Measurements from ENCODE around the gene SPDYE16. TPM values are rescaled to one million over a fixed set of nuclear protein-coding genes. Genes with fewer than 3 reads are reported as not detected.
"Not testable (repeated sequence)": the region's sequence is repeated elsewhere in the genome, so short reads cannot be mapped to it uniquely, and the experiment has no call there.

The SPDYE16 gene
- polyA plus RNA-seq, 1 experiment: not detected

DNA sequence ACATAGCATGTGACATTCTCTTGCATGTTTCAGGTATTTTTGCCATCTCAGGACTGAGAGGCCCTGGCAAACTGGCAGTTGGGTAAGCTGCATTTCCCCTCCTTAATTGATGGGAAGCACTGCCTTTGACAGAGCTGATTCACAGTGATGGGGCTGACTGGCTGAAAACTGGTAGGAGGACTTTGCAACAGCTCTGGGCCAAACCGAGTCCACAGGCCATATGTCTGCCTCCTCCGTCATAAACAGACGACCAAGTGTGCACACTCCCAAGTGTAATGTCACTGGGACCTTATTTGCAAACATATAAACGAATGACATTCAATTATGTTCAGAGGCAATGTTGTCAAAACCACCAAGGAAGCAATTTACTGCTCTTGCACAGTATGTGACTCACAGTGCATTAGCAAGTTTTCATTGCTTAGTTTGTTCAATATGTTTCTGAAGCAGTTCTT, 27.3 kb upstream of the SPDYE16 start:
- POLR2A ChIA-PET; DNase-seq (ENCODE audit: low read depth, low spot score); H3K27me3 ChIP-seq (ENCODE audit: control insufficient read depth, insufficient read depth, low read length); CTCF ChIA-PET; H3K27ac ChIP-seq (ENCODE audit: low read depth, low read length); H3K9me3 ChIP-seq (ENCODE audit: control insufficient read depth, insufficient read depth, low read length); H3K4me3 ChIP-seq (ENCODE audit: low read depth, low read length): not testable (repeated sequence)

DNA sequence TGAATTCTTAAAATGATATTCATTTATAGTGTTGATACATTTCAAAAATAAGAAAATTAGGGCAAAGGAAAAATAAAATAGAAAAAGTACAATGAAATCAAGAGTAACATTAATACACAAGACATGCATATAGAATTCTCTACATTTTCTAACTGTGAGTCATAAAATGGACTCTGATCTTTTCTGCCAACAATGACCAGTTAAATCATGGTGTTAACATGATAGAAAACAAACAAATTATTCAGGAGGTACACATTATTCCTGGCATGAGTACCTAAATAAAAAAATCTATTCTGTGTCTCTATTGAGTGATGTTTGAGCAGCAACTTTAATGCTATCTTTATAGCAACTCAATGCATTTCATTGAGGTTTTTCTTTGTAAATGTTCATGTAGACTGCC, 25.6 kb upstream of the SPDYE16 start:
- H3K27ac ChIP-seq (ENCODE audit: low read depth, low read length); H3K4me3 ChIP-seq (ENCODE audit: low read depth, low read length); POLR2A ChIA-PET; CTCF ChIA-PET; H3K9me3 ChIP-seq (ENCODE audit: control insufficient read depth, insufficient read depth, low read length); DNase-seq (ENCODE audit: low read depth, low spot score); H3K27me3 ChIP-seq (ENCODE audit: control insufficient read depth, insufficient read depth, low read length): not testable (repeated sequence)

DNA sequence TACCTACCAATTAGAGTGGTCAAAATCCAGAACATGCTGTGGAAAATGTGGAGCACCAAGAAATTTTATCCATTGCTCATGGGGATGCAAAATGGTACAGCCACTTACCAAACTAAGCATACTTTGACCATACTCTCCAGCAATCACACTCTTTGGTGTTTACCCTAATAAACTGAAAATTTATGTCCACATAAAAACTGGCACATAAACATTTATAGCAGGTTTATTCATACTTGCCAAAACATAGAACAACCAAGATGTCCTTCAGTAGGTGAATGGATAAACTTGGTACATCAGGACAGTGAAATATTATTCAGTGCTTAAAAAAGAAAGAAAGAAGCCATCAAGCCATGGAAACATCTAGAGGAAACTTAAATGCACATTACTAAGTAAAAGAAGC, 24.7 kb upstream of the SPDYE16 start:
- H3K27ac ChIP-seq (ENCODE audit: low read depth, low read length); POLR2A ChIA-PET; H3K27me3 ChIP-seq (ENCODE audit: control insufficient read depth, insufficient read depth, low read length); CTCF ChIA-PET; H3K9me3 ChIP-seq (ENCODE audit: control insufficient read depth, insufficient read depth, low read length); DNase-seq (ENCODE audit: low read depth, low spot score); H3K4me3 ChIP-seq (ENCODE audit: low read depth, low read length): not testable (repeated sequence)

DNA sequence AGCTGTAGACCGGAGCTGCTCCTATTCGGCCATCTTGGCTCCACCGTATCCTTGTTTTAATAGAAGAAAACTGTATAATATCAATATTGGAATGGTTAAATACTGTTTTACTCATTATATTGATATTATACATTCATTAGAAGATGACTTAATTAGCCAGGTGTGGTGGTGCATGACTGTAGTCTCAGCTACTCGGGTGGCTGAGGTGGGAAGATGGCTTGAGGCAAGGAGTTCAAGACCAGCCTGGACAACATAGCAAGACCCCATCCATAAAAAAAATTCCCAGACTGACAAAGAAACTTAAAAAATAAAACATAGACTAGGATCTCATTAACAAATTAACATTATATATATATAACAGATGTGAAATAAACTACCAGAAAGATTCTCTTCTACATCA, 24.2 kb upstream of the SPDYE16 start:
- H3K27ac ChIP-seq (ENCODE audit: low read depth, low read length); H3K9me3 ChIP-seq (ENCODE audit: control insufficient read depth, insufficient read depth, low read length); H3K27me3 ChIP-seq (ENCODE audit: control insufficient read depth, insufficient read depth, low read length); POLR2A ChIA-PET; CTCF ChIA-PET; DNase-seq (ENCODE audit: low read depth, low spot score); H3K4me3 ChIP-seq (ENCODE audit: low read depth, low read length): not testable (repeated sequence)

DNA sequence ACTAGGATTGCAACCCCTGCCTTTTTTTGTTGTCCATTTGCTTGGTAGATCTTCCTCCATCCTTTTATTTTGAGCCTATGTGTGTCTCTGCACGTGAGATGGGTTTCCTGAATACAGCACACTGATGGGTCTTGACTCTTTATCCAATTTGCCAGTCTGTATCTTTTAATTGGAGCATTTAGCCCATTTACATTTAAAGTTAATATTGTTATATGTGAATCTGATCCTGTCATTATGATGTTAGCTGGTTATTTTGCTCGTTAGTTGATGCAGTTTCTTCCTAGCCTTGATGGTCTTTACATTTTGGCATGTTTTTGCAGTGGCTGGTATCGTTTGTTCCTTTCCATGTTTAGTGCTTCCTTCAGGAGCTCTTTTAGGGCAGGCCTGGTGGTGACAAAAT, 21.9 kb upstream of the SPDYE16 start:
- H3K27me3 ChIP-seq (ENCODE audit: control insufficient read depth, insufficient read depth, low read length); CTCF ChIA-PET; H3K4me3 ChIP-seq (ENCODE audit: low read depth, low read length); H3K27ac ChIP-seq (ENCODE audit: low read depth, low read length); H3K9me3 ChIP-seq (ENCODE audit: control insufficient read depth, insufficient read depth, low read length); DNase-seq (ENCODE audit: low read depth, low spot score); POLR2A ChIA-PET: not testable (repeated sequence)

DNA sequence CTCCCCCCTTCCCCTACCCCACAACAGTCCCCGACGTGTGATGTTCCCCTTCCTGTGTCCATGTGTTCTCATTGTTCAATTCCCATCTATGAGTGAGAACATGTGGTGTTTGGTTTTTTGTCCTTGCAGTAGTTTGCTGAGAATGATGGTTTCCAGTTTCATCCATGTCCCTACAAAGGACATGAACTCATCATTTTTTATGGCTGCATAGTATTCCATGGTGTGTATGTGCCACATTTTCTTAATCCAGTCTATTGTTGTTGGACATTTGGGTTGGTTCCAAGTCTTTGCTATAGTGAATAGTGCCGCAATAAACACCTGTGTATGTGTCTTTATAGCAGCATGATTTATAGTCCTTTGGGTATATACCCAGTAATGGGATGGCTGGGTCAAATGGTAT, 18.2 kb upstream of the SPDYE16 start:
- DNase-seq (ENCODE audit: low read depth, low spot score); POLR2A ChIA-PET; CTCF ChIA-PET; H3K27ac ChIP-seq (ENCODE audit: low read depth, low read length); H3K9me3 ChIP-seq (ENCODE audit: control insufficient read depth, insufficient read depth, low read length); H3K27me3 ChIP-seq (ENCODE audit: control insufficient read depth, insufficient read depth, low read length); H3K4me3 ChIP-seq (ENCODE audit: low read depth, low read length): not testable (repeated sequence)

DNA sequence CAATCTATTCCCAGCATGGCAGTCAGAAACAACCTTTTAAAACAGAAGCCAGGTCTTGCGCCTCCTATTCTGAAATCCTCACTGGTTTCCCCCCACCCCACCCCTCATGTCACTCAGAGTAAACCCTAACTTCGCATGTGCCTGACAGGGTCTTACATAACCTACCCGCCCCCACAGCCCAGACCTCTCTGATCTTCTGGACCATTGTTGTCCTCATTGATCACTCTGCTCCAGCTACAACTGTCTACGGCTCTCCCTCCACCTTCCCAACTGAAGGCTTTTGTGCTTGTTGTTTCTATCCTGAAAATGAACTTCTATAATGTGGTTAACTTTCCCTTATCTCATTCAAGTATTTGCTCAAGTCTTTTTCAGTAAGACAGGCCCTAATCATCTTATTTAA, 17.1 kb upstream of the SPDYE16 start:
- CTCF ChIA-PET; POLR2A ChIA-PET; H3K9me3 ChIP-seq (ENCODE audit: control insufficient read depth, insufficient read depth, low read length); H3K4me3 ChIP-seq (ENCODE audit: low read depth, low read length); DNase-seq (ENCODE audit: low read depth, low spot score); H3K27ac ChIP-seq (ENCODE audit: low read depth, low read length); H3K27me3 ChIP-seq (ENCODE audit: control insufficient read depth, insufficient read depth, low read length): not testable (repeated sequence)

DNA sequence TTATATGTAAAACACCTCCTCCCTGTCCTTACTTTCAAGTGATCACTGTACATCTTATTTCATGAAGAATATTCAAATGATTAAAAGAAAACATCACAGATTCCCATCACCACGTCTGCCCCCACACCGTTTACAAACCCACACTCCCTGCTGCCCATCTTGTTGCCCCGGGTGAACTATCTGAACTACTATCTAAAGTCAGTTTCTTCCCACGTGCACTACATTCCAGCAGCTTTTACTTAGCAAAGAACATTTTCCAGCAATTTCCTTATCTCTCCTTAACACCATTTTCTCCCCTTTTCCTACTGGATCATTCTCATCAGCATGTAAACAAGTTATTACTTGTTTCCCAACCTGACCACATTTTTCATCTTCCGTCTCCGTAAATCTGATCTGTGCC, 16.6 kb upstream of the SPDYE16 start:
- H3K27me3 ChIP-seq (ENCODE audit: control insufficient read depth, insufficient read depth, low read length); DNase-seq (ENCODE audit: low read depth, low spot score); H3K4me3 ChIP-seq (ENCODE audit: low read depth, low read length); H3K27ac ChIP-seq (ENCODE audit: low read depth, low read length); CTCF ChIA-PET; POLR2A ChIA-PET; H3K9me3 ChIP-seq (ENCODE audit: control insufficient read depth, insufficient read depth, low read length): not testable (repeated sequence)

DNA sequence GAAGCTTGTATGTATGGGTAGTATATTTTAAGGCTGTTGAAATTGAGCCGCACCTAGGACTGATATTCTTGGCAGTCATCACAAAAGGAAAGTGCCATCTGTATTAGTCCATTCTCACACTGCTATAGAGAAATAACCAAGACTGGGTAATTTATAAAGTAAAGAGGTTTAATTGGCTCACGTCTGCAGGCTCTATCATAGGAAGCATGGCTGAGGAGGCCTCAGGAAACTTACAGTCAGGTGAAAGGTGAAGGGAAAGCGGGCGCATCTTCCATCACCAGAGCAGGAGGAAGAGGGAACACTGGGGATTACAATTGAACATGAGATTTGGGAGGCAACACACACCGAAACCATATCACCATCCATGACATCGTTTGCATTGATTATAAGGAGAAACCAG, 8.9 kb upstream of the SPDYE16 start:
- DNase-seq (ENCODE audit: low read depth, low spot score); POLR2A ChIA-PET; H3K9me3 ChIP-seq (ENCODE audit: control insufficient read depth, insufficient read depth, low read length); CTCF ChIA-PET; H3K27ac ChIP-seq (ENCODE audit: low read depth, low read length); H3K4me3 ChIP-seq (ENCODE audit: low read depth, low read length); H3K27me3 ChIP-seq (ENCODE audit: control insufficient read depth, insufficient read depth, low read length): not testable (repeated sequence)

DNA sequence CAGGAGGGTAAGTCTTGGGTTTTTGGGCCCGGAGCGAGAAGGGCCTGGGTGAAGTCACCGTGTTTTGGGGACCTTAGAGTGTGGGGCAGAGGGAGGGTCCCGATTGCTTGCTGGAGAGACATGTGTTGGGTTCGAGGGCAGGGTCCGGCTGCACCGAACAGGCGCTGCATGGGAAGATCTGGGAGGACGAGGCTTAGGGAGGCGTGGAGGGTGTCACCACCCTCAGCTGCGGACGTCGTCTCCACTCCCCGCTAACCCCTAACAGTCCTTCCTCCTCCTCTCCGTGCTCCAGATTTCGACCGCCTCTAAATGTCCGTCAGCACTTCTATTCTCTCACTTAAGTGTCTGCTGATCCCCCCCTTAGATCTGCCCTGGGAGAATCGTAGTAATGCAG, 6.8 kb upstream of the SPDYE16 start:
- Histone ChIP-seq H3K27ac (ENCODE audit: low read depth, low read length) (peak overlapping the region; percentile 57), H3K4me3 (ENCODE audit: low read depth, low read length) (peak overlapping the region; percentile 67)
- H3K9me3 ChIP-seq (ENCODE audit: control insufficient read depth, insufficient read depth, low read length); POLR2A ChIA-PET; CTCF ChIA-PET; H3K27me3 ChIP-seq (ENCODE audit: control insufficient read depth, insufficient read depth, low read length); DNase-seq (ENCODE audit: low read depth, low spot score): not testable (repeated sequence)

DNA sequence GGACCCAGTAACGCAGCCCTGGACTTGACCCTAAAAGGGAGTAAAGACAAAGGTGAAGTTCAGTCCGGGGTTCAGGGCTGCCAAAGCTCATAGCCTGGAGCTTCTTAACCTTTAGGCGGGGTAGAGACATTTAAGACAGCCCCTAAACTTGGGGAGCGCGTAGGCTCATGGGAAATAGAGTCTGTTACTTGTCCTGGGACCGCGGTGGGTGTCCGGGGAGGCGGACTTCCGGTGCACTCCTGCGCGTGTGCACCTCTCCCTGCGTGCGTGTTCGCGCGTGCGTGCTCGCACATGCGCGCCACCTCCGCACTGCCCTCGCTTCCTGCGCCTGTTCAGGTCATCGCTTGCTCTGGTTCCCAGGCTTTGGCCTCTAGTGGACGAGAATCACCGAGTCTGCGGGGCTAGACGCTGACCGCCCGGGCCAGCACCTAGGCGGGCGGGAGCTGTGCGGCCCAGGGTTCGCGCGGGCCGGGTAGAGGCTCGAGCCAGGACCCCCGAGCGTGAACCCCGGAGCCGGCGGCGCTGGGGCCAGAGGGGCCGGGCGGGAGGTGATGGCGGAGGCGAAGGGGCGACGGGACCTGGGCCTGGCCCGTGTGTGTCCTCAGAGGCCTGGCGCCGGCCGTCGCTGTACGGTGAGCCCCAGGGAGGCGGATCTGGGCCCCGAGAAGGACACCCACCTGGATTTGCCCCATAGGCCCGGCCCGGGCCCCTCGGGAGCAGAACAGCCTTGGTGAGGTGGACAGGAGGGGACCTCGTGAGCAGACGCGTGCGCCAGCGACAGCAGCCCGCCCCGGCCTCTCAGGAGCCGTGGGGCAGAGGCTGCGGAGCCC, 6.1 kb upstream of the SPDYE16 start:
- Histone ChIP-seq H3K4me3 (ENCODE audit: low read depth, low read length) (peak overlapping the region; percentile 67), H3K27ac (ENCODE audit: low read depth, low read length) (peak overlapping the region; percentile 57)
- POLR2A ChIA-PET; H3K9me3 ChIP-seq (ENCODE audit: control insufficient read depth, insufficient read depth, low read length); CTCF ChIA-PET; H3K27me3 ChIP-seq (ENCODE audit: control insufficient read depth, insufficient read depth, low read length): not testable (repeated sequence)
- peak; percentile 61 for DNase-seq (ENCODE audit: low read depth, low spot score)

DNA sequence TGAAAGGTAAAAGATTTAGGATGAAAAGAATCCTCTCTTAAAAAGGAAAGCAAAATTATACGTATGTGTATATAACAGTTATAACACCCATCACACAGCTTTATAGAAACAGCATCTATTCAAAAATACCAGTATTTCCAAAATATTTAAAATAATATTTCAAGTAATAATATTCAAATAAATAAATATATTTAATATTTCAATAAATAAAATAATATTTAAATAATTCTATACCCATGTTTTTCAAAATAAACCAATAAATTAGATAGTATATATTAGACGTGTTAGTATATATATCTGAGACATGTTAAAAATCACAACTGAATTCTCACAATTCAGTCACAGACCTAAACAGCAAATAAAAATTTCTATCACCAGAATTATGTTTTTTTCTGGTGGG, 11.5 kb downstream of the SPDYE16 start:
- H3K4me3 ChIP-seq (ENCODE audit: low read depth, low read length); POLR2A ChIA-PET; CTCF ChIA-PET: not testable (repeated sequence)

DNA sequence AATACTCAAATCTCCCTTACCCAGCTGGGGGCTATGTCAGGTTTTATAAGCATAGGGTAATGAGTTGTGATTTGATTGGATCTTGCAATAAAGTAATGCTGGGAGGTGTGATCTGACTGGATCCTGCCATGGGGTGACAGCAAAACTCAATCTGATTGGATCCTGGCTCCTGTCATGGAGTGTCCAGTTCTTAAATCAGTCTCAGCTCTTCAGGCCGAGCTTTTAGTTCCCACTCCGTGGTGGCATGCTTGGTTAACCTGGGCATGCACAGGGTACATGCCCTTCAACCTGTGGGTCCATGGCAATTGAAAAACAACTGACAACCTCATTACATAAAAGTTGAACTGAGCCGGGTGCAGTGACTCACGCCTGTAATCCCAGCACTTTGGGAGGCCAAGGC, 16.9 kb downstream of the SPDYE16 start:
- H3K27me3 ChIP-seq (ENCODE audit: control insufficient read depth, insufficient read depth, low read length); CTCF ChIA-PET; H3K4me3 ChIP-seq (ENCODE audit: low read depth, low read length); DNase-seq (ENCODE audit: low read depth, low spot score); H3K9me3 ChIP-seq (ENCODE audit: control insufficient read depth, insufficient read depth, low read length); H3K27ac ChIP-seq (ENCODE audit: low read depth, low read length); POLR2A ChIA-PET: not testable (repeated sequence)

More for the DNA sequence above, 11.5 kb downstream of the SPDYE16 start:
- not testable (repeated sequence) for H3K27me3 ChIP-seq (ENCODE audit: control insufficient read depth, insufficient read depth, low read length); DNase-seq (ENCODE audit: low read depth, low spot score); H3K27ac ChIP-seq (ENCODE audit: low read depth, low read length); H3K9me3 ChIP-seq (ENCODE audit: control insufficient read depth, insufficient read depth, low read length)

Measured in AG04450 (cell line).